ENCODE results near the gene CLDN24. TPM values are rescaled to one million over a fixed set of nuclear protein-coding genes. Genes with fewer than 3 reads are reported as not detected.
"Not testable (repeated sequence)": the region's sequence is repeated elsewhere in the genome, so short reads cannot be mapped to it uniquely, and the experiment has no call there.

CLDN24 gene
- polyA plus RNA-seq, 1 experiment = not detected

DNA sequence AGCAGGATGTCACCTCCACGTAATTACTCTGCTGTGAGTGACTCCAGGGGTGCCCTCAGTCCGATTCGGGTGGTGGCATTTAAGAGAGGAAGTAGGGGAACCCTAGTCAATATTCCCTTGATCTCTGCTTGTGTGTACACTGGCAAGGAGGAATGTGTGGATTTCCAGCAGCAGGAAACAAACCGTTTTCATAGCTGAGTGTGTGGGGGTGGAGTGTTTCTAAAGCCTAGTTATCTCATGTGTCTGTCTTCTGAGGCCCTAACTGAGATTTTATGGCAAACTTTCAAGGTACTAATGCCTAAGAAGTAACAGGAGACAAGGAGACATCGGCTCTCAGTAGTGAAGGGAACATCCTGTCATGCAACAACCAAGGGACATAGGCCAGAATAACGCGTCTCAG is 6.6 kb upstream of the CLDN24 start:
- DNase-seq (ENCODE audit: low read depth, low spot score) = no peak
- no peaks in the 10 kb centered on the region for H3K27me3 ChIP-seq (ENCODE audit: control insufficient read depth, insufficient read depth, low read length)
- ChIA-PET CTCF (no interaction called here), POLR2A (no interaction called here)
- H3K9me3 ChIP-seq (ENCODE audit: control insufficient read depth, insufficient read depth, low read length) = peaks cover 17% of the 10 kb centered on the region
- TF ChIP-seq, protein P1, sequence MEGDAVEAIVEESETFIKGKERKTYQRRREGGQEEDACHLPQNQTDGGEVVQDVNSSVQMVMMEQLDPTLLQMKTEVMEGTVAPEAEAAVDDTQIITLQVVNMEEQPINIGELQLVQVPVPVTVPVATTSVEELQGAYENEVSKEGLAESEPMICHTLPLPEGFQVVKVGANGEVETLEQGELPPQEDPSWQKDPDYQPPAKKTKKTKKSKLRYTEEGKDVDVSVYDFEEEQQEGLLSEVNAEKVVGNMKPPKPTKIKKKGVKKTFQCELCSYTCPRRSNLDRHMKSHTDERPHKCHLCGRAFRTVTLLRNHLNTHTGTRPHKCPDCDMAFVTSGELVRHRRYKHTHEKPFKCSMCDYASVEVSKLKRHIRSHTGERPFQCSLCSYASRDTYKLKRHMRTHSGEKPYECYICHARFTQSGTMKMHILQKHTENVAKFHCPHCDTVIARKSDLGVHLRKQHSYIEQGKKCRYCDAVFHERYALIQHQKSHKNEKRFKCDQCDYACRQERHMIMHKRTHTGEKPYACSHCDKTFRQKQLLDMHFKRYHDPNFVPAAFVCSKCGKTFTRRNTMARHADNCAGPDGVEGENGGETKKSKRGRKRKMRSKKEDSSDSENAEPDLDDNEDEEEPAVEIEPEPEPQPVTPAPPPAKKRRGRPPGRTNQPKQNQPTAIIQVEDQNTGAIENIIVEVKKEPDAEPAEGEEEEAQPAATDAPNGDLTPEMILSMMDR (IDR thresholded peaks at IDR 0.05; ENCODE audit: low read depth, low read length) = no peak
- no peak overlapping the region for H3K27ac ChIP-seq (ENCODE audit: low read depth, low read length)
- no peak overlapping the region for H3K4me3 ChIP-seq (ENCODE audit: low read depth, low read length)

DNA sequence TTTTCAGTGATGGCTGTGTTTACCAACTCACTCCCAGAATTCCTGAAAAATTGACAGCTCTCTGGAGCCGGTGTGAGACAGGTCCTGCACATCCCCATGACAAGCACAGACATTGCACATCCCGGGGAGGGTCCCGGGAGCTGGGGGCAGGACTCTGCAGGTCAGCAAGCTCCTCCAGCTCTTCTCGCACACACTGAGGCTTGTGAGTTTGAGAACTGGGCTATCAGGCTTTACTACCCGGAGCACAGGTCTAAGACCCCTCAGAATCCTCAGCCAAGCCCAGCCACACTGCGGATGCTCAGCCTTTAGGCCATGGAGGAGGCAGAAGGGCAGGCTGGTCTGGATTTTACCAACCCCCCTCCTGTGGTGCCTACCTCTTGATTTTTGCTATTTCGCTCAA is 5.6 kb upstream of the CLDN24 start:
- Histone ChIP-seq H3K27ac (ENCODE audit: low read depth, low read length) (no peak overlapping the region), H3K4me3 (ENCODE audit: low read depth, low read length) (no peak overlapping the region), H3K27me3 (ENCODE audit: control insufficient read depth, insufficient read depth, low read length) (no peaks in the 10 kb centered on the region), H3K9me3 (ENCODE audit: control insufficient read depth, insufficient read depth, low read length) (peaks cover 14% of the 10 kb centered on the region)
- DNase-seq (ENCODE audit: low read depth, low spot score) = no peak
- TF ChIP-seq, protein P1 (IDR thresholded peaks at IDR 0.05; ENCODE audit: low read depth, low read length) = no peak
- ChIA-PET POLR2A (no interaction called here), CTCF (interaction anchor here (0.5 kb wide), 1 partner anchor 825 kb away, joined by 3 read pairs; no protein-coding TSS in a partner anchor)

DNA sequence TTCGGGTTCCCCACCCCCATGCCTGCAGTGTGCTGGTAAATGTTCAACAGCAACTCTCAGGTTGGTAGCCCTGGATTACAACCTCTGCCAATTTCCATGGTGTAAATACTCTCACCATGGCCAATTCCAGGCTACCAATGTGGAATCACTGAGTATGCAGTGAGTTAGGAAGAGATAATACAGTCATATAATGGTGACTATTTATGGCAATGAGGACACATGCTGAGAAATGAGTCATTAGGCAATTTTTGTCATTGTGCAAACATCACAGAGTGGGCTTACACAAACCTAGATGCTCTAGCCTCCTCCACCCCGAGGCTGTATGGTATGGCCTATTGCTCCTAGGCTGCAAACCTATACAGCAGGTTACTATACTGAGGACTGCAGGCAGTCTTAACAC is 4.6 kb upstream of the CLDN24 start:
- Histone ChIP-seq H3K4me3 (ENCODE audit: low read depth, low read length) (no peak overlapping the region), H3K9me3 (ENCODE audit: control insufficient read depth, insufficient read depth, low read length) (peaks cover 14% of the 10 kb centered on the region), H3K27ac (ENCODE audit: low read depth, low read length) (no peak overlapping the region), H3K27me3 (ENCODE audit: control insufficient read depth, insufficient read depth, low read length) (no peaks in the 10 kb centered on the region)
- POLR2A ChIA-PET = no interaction called here
- TF ChIP-seq, protein P1 (IDR thresholded peaks at IDR 0.05; ENCODE audit: low read depth, low read length) = no peak
- CTCF ChIA-PET = interaction anchor here (0.7 kb wide), 1 partner anchor 46 kb away, joined by 3 read pairs; no protein-coding TSS in a partner anchor
- DNase-seq (ENCODE audit: low read depth, low spot score) = no peak

DNA sequence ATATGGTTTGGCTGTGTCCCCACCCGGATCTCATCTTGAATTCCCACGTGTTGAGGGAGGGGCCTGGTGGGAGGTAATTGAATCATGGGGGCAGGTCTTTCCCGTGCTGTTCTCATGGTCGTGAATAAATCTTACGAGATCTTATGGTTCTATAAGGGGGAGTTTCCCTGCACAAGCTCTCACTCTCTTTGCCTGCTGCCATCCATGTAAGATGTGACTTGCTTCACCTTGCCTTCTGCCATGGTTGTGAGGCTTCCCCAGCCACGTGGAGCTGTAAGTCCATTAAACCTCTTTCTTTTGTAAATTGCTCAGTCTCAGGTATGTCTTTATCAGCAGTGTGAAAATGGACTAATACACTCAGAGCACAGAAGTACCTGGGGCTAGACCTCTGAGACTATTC is 4.2 kb upstream of the CLDN24 start:
- DNase-seq (ENCODE audit: low read depth, low spot score); H3K4me3 ChIP-seq (ENCODE audit: low read depth, low read length); POLR2A ChIA-PET; H3K27ac ChIP-seq (ENCODE audit: low read depth, low read length); H3K27me3 ChIP-seq (ENCODE audit: control insufficient read depth, insufficient read depth, low read length); CTCF ChIA-PET: not testable (repeated sequence)
- H3K9me3 ChIP-seq (ENCODE audit: control insufficient read depth, insufficient read depth, low read length) = peaks cover 14% of the 10 kb centered on the region

DNA sequence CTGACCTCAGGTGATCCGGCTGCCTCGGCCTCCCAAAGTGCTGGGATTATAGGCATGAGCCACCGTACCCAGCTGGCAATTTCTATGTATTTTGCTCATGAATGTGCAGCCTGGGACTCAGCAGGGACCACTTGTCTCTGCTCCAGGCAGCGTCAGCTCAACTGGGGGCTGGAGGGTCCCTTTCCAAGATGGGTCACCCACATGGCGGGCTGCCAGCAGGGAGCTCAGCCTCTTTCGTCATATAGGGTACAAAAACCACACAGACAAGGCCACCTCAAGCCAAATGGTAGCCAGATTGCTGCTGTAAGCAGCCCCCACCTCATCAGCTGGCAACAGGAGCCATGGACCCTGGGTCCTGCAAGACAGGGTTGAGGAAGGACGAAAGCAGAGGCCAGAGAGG is 2.4 kb upstream of the CLDN24 start:
- no peak for DNase-seq (ENCODE audit: low read depth, low spot score)
- no peaks in the 10 kb centered on the region for H3K27me3 ChIP-seq (ENCODE audit: control insufficient read depth, insufficient read depth, low read length)
- POLR2A ChIA-PET = interaction anchor here (0.8 kb wide), 1 partner anchor 1514 kb away, joined by 6 read pairs; no protein-coding TSS in a partner anchor
- H3K4me3 ChIP-seq (ENCODE audit: low read depth, low read length) = no peak overlapping the region
- H3K27ac ChIP-seq (ENCODE audit: low read depth, low read length) = no peak overlapping the region
- TF ChIP-seq, protein P1 (IDR thresholded peaks at IDR 0.05; ENCODE audit: low read depth, low read length) = no peak
- H3K9me3 ChIP-seq (ENCODE audit: control insufficient read depth, insufficient read depth, low read length) = peaks cover 8% of the 10 kb centered on the region
- CTCF ChIA-PET = interaction anchor here (1.3 kb wide), 1 partner anchor 386 kb away, joined by 3 read pairs; no protein-coding TSS in a partner anchor

DNA sequence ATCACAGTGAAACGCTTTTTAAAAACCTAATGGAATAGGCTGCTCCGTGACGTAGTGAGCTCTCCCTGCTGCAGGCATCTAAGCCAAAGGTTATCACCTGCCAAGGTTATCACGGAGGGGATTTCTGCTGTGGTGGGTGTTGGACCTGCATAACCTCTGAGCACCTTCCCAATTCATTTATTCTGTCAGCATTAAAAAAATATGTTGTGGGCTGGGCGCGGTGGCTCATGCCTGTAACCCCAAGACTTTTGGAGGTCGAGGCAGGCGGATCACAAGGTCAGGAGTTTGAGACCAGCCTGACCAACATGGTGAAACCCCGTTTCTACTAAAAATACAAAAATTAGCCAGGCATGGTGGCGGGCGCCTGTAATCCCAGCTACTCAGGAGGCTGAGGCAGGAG is 1.8 kb upstream of the CLDN24 start:
- DNase-seq (ENCODE audit: low read depth, low spot score); H3K9me3 ChIP-seq (ENCODE audit: control insufficient read depth, insufficient read depth, low read length); H3K27ac ChIP-seq (ENCODE audit: low read depth, low read length); H3K4me3 ChIP-seq (ENCODE audit: low read depth, low read length); POLR2A ChIA-PET; H3K27me3 ChIP-seq (ENCODE audit: control insufficient read depth, insufficient read depth, low read length): not testable (repeated sequence)
- CTCF ChIA-PET = interaction anchor here (1.3 kb wide), 1 partner anchor 386 kb away, joined by 3 read pairs; no protein-coding TSS in a partner anchor
